IPS-18c (cell line): ENCODE results near the gene LUZP1.
"Not testable (repeated sequence)": the region's sequence is repeated elsewhere in the genome, so short reads cannot be mapped to it uniquely, and the experiment has no call there.

Experiments
- H3K4me3 ChIP-seq: 2 replicates; pipeline ENCODE4 v1.7.0; 2013; ENCODE audit warnings: low read depth, mild to moderate bottlenecking, low read length, moderate library complexity; ENCODE audit not compliant: insufficient read depth
- H3K9me3 ChIP-seq: one replicate; pipeline ENCODE4 v1.6.1; 2013; ENCODE audit warnings: mild to moderate bottlenecking, low read length, moderate library complexity; ENCODE audit not compliant: control insufficient read depth, insufficient read depth

The LUZP1 gene

DNA sequence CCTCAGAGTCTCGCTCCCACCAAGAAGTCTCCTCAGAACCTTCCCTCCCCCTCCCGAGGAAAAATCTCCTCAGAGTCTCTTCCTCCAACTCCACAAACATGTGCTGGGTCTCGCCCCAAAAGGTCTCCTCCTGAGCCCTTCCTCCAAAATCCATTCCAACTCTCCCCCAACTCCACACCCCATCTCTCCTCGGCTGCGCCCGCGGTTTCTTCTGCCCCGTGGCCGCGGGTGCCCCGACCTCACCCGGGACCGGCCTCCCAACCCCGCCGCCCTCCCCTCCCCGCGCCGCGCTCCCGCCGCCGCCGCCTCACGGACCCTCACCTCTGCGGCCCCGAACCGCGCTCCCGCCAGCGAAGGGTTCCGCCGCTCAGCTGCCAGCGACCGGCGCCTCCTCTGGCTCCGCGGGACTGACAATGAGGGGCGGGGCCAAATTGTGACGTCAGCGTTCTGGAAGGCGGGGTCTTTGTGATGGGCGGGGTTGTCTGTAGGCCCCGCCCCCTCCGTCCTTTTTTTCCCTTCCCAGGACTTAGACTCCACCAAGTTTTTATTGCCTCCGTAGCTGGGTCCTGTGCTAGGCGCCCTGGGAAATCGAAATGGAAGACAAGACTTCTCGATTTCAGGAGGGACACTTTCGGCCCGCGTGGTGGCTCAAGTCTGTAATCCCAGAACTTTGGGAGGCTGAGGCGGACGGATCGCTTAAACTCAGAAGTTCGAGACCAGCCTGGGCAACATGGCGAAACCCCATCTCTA lies at the start of gene LUZP1:
TSS of gene LUZP1 (minus strand) at position 412 of the 750 bp plus-strand sequence.
- H3K4me3 ChIP-seq = peak within 1 kb of the TSS; percentile 89
- H3K9me3 ChIP-seq = peaks cover 2% of the 10 kb centered on the region

DNA sequence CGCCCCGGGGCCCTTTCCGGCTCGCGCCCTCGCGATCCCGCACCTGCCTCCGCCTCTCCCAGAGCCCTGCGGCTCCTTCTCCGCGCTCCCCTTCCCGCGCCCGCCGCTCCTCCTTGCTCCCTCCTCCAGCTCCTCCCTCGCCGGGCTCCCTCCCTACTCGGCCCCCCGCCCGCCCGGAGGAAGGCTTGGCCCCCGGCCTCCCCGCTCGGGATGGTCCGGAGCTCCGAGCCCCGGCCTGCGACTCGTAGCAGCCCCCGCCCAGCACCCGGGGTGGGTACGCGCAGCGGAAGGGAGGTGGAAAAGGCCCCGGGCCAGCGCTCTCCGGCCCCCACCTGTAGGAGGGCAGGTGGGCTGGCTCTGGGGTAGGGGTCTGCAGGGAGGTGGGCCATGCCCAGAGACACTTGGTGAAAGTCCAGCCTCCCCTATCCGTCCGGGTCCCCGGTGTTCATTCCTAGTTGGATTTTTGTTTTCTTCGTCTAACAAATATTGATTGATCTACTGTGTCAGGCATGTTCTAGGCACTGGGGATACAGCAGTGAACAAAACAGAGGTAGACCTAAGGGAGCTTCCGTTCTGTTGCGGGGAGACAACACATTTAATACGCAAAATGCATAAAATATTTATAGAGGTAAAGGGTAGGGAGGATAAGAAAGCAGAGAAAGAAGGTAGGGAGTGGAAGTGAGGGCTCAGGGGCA lies 48.9 kb upstream of the LUZP1 start, which contains the start of gene HTR1D:
TSS of gene HTR1D (minus strand) at position 82 of the 695 bp plus-strand sequence. CDS start 23,283 bp downstream, outside the sequence.
- peak within 1 kb of the TSS; percentile 84 for H3K4me3 ChIP-seq

DNA sequence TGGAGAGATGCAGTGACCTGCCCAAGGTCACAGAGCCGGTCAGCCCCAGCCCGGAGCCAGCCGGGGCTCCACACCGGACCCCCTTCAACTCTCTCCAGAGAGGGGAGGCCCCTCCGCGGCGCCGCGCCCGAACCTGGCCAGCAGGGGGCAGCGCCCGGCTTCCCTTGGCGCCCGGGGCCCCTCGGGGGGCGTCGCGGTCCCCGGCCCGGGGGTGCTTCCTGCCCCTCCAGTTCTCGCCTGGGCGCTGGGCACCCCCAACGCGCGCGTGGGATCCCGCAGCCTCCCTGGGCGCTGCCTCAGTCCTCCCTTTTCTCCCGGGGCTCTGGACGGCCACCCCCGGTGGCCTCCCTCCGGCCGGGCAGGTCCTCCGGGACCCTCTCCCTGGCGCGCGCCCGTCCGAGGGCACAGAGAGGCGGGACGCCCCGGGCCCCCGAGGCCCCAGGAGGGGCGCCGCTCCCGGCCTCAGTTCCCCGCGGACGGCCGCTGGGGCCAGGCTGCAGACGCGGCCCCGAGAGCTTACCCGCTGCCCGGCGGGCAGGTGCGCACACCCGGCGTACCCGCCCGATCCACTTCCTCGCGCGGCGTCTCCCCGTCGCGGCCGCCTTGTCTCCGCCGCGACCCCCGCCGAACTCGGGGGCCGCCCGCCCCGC lies 48.2 kb upstream of the LUZP1 start:
- Histone ChIP-seq H3K4me3 (peak overlapping the region; percentile 84), H3K9me3 (peaks cover 3% of the 10 kb centered on the region)

More for the DNA sequence above, 48.9 kb upstream of the LUZP1 start, which contains the start of gene HTR1D:
- peaks cover 3% of the 10 kb centered on the region for H3K9me3 ChIP-seq

DNA sequence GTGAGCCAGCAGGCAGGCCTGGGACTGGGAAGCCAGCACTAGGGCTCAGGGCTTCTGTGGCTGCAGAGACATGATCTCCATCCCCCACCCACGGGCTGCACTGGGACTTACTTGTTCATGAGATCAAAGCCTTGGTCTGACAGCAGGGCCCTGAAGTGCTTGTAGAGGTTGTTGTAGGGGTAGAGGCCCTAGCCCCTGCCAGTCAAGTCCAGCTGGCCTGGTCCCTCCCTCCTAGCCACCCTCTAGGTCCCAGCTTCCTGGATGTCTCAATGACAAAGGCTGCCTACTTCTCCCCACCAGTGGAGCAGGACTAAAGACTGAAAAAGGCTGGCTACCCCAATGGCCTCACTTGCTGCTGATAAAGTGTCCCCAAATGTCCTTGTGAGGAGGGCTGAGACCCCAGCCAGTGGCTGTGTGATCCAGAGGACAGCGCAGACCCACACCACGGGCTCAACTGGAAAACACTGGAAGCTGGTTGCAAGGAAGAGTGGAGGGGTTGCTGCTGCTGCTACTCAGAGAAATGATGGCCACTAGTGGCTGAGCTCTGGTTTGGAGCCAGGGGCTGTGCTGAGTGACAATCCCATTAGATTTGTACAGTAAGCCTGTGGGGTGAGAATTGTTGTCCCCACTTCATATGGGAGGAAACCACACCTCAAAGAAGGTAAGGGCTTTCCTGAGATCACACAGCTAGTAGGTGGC lies 47.2 kb upstream of the LUZP1 start:
- peaks cover 3% of the 10 kb centered on the region for H3K9me3 ChIP-seq
- H3K4me3 ChIP-seq = peak overlapping the region; percentile 84

DNA sequence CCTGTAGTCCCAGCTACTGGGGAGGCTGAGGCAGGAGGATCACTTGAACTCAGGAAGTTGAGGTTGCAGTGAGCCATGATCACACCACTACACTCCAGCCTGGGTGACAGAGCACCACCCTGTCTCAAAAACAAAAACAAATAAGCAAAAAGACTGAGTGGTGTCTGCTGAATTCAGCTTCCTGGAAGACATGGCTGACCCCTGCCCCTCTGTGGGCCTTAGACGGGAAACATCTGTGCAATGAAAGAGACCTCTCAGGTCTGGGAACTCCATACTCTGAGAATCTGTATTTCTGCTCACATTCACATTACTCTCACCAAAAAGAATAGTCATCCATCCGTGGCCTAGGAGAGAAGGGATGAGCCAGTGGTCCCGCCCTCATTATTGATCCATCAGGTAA lies 46.6 kb upstream of the LUZP1 start:
- Histone ChIP-seq H3K9me3 (peaks cover 3% of the 10 kb centered on the region), H3K4me3 (peak overlapping the region; percentile 84; the same call in 1 of the 2 replicates)

DNA sequence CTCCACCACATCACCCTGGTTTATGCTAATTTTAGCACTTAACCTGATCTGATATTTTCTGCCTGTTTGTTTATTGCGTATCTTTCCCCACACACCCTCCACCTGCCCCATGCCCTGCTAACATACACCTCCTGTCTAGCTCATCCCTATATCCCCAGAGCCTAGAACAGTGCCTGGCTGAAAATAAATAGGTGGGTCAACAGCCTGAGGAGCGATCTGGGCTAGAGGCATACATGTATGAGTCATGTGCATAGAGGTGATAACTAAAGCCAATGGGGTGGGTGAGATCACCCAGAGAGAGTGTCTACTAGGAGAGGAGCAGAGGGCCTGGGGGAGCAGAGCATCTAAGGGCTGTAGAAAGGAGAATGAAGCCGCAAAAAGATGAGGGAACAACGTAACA lies 46.0 kb upstream of the LUZP1 start:
- Histone ChIP-seq H3K4me3 (no peak overlapping the region), H3K9me3 (peaks cover 3% of the 10 kb centered on the region)

DNA sequence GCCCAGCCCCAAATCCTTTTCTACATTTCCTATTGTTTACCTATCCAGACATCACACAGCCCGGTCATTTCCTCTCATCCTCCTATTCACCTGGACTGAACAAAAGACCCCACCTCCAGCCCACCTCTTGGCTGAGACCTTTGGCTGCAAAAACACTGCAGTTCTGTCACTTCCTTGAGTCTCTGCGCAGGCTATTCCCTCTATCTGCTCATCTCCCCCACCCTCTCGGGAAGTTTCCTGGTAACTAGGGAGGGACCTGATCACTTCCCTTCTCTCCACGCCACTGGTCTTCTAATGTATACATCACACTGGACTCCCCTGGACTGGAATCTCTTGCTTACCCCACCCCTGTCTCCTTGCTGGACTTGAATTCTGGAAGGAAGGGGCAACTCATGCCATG lies 43.3 kb upstream of the LUZP1 start:
- Histone ChIP-seq H3K9me3 (peaks cover 3% of the 10 kb centered on the region), H3K4me3 (no peak overlapping the region)

DNA sequence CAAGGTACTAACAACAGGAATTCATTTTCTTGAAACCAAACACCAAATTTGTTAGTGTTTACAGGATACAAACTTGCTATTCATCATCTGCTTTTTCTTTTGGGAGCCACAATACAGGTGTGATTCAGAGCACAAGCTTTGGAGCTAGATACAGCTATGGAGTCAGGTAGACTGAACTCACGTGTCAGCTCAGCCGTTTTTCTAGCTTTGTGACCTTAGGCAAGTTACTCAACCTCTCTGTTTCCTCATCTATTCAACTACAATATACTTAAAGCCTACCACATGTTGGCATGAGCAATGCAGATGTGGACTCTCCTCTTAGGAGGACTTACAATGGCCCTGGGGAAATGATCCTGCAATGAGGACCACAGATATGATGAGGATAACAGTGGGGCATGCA lies 42.3 kb upstream of the LUZP1 start:
- H3K4me3 ChIP-seq = no peak overlapping the region

DNA sequence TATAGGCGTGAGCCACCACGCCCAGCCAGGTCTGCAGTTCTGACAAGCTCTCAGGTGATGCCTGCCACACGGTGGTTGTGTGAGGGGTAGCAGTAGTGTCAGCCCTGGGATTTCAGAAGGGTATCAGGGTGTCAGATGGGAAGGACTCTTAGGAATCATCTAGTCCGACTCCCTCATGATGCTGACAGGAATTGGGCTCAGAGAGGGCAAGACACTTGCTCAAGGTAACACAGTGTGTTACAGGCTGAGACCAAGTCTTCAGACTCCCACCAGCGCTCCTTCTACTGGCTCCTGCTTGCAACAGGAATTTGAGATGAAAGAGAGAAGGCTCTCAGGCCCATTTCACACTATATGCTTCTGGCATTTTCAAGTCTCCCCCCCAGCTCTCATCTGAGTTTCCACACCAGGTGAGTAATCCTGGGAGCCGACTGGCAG lies 41.7 kb upstream of the LUZP1 start:
- no peak overlapping the region for H3K4me3 ChIP-seq

More for the DNA sequence above, 42.3 kb upstream of the LUZP1 start:
- peaks cover 3% of the 10 kb centered on the region for H3K9me3 ChIP-seq

DNA sequence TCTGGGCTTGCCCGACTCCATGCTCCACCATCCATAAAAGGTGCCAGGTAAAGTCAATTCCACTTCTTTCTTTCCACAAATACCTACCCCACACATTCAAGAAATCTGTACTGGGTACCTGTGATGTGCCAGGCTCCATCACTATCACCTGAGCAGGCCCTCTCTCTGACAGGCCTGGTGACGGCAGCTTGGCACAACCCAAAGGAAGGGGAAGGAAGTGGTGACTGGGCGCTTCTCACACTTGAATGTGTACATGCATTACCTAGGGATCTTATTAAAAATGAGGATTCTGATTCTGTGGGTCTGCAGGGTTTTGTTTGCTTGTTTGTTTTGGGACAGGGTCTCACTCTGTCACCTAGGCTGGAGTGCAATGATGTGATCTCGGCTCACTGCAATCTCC lies 41.1 kb upstream of the LUZP1 start:
- no peak overlapping the region for H3K4me3 ChIP-seq
- H3K9me3 ChIP-seq = peaks cover 3% of the 10 kb centered on the region

More for the DNA sequence above, 41.7 kb upstream of the LUZP1 start:
- H3K9me3 ChIP-seq = peaks cover 3% of the 10 kb centered on the region

DNA sequence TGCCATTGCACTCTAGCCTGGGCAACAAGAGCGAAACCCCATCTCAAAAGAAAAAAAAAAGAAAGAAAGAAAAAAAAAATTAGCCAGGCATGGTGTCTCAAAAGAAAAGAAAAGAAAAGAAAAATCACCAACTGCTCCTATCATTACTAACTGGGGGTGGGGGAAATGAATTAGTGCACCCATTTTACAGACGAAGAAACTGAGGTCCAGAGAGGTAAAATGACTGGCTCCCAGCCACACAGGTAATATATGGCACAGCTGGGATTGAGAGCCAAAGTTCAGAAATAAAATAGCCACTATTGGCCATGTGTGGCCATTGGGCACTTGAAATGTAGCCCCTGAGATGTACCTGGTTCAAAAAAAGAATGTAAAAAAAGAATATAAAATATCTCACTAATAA lies 39.9 kb upstream of the LUZP1 start:
- no peak overlapping the region for H3K4me3 ChIP-seq
- H3K9me3 ChIP-seq = no peaks in the 10 kb centered on the region

DNA sequence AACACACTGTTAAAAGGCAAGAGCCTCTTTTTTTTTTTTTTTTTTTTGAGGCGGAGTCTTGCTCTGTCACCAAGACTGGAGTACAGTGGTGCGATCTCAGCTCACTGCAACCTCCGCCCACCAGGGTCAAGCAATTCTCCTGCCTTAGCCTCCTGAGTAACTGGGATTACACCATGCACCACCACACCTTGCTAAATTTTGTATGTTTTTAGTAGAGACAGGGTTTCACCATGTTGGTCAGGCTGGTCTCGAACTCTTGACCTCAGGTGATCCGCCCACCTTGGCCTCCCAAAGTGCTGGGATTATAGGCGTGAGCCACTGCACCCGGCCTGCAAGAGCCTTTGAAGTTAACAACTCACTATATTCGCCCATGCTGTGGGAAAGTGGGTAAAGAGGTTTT lies 39.1 kb upstream of the LUZP1 start:
- not testable (repeated sequence) for H3K9me3 ChIP-seq, H3K4me3 ChIP-seq

DNA sequence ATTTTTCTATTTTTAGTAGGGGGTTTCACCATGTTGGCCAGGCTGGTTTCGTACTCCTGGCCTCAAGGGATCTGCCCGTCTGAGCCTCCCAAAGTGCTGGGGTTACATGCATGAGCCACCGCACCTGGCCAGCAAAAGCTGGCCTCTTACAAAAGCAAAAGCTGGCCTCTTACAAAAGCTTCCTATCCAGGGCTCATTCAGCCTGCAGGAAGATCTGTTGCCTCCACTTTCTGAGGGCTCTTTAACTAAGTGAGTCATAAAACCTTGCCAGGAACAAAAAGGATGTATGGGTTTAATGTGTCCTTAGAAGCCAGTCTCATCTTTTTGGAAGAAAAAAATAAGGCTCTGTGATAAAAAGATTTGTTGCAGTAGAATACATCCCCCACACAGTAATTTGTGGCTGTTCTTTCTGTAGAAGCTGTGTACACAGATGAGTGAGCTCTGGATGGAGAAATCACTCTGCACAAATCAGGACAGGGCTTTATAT lies 33.6 kb upstream of the LUZP1 start:
- no peaks in the 10 kb centered on the region for H3K9me3 ChIP-seq

DNA sequence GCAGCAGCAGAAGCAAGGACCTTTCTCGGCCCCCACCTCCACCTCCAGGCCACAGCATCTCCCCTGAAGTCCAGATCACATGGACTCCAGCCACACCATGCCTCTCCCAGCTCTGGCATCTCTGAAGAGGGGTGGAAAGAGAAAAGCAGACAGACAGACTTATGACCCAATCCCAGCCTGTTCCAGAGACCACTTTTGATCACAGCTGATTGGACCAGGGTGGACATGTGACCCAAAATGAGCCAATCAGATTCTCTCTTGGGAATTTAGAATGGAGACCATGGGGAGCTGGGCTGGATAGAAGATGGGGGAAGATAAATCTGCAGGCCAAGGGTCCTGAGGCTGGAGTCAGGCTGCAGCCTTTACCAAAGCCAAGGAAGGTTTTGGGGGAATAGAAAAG lies 32.2 kb upstream of the LUZP1 start:
- Histone ChIP-seq H3K9me3 (no peaks in the 10 kb centered on the region), H3K4me3 (no peak overlapping the region)

More for the DNA sequence above, 33.6 kb upstream of the LUZP1 start:
- no peak overlapping the region for H3K4me3 ChIP-seq

DNA sequence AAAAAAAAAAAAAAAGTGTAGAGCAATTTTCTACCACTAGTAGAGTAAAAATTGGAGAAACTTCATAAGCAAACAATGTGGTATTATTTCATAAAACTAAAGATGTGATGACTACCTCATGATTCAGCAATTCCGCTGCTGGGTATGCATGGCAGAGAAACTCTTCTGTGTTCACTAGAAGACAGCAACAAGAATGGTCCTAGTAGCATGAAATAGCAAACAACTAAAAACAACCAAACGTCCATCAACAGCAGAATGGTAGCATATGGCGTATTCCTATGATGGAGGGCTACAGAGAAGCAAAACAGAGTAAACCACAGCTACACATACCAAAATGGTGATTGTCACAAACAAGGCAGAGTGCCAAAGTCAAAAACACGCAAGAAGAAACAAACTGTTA lies 29.7 kb upstream of the LUZP1 start:
- Histone ChIP-seq H3K4me3 (no peak overlapping the region), H3K9me3 (no peaks in the 10 kb centered on the region)

DNA sequence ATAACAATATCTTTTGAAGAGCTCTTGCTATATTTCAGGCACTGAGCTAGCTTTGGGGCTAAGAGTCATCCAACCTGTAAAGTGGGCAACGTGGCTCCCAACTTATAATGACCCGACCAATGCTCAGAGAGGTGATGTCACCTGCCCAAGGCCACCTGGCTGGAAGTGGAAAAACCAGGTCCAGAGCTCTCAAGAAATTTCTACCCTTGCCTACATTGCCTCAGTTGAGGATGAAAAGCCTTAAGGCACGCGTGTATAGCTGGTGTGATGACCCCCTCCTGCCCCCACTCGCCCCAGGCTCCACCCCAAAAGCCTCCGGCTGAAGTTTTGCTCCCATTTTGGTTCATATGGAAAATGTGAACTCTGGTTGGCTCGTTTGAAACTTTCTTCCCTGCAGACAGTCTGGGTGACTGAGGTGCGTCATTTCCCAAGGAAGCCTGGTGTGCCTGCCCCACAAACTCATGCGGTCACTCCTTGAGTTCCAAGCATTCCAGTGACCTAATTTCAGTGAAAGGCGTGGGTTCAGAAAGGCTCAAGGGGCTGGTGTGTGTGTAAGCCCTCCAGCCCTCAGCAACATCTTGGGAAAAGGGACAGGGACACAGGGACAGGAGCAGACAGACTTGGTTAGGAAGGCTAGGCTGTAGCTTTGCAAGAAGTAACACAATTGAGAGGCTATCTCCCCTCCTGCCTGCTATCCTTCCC lies 28.1 kb upstream of the LUZP1 start:
- Histone ChIP-seq H3K9me3 (no peaks in the 10 kb centered on the region), H3K4me3 (no peak overlapping the region)
